Nephron progenitor cell (in vitro differentiated cells): ENCODE data around the gene NPAS3.
A peak's percentile ranks its signal among the peaks of the same experiment; 100 is the strongest.

Experiments used
- DNase-seq: peaks from one replicate; pipeline ENCODE4 v3.0.0; 2021
- H3K27ac Mint-ChIP-seq: 2 replicates; pipeline ENCODE4 v1.8.0; 2021; ENCODE audit warnings: mild to moderate bottlenecking, moderate library complexity, mixed read lengths
- H3K27me3 Mint-ChIP-seq: 2 replicates; pipeline ENCODE4 v1.8.0; 2021; ENCODE audit warnings: mild to moderate bottlenecking, low read depth, mixed read lengths; ENCODE audit not compliant: poor library complexity
- H3K36me3 Mint-ChIP-seq: 2 replicates; pipeline ENCODE4 v1.8.0; 2021; ENCODE audit warnings: low read depth, mixed read lengths
- H3K4me1 Mint-ChIP-seq: 2 replicates; pipeline ENCODE4 v1.8.0; 2021; ENCODE audit warnings: mixed read lengths
- H3K4me3 Mint-ChIP-seq: 2 replicates; pipeline ENCODE4 v1.8.0; 2021; ENCODE audit warnings: mild to moderate bottlenecking, moderate library complexity, mixed read lengths
- H3K9me3 Mint-ChIP-seq: 2 replicates; pipeline ENCODE4 v1.8.0; 2021; ENCODE audit warnings: mild to moderate bottlenecking, moderate library complexity, mixed read lengths
- CTCF ChIP-seq: fragments of 200-600 bp; sonication (generic); IDR thresholded peaks from 2 replicates; pipeline ENCODE4 v1.5.0; 2021; ENCODE audit warnings: antibody characterized with exemption

Gene NPAS3

GRCh38 chr14:32938719-32939253 is at the start of gene NPAS3:
Gene NPAS3, plus strand, starts transcription at chr14:32938879.
- no peak for TF ChIP-seq CTCF
- H3K27me3 Mint-ChIP-seq, result peaks cover 50% of the 10 kb centered on the region
- no peaks in the 10 kb centered on the region for H3K9me3 Mint-ChIP-seq
- H3K4me3 Mint-ChIP-seq, result peak within 1 kb of the TSS; percentile 94
- no peaks in the 10 kb centered on the region for H3K36me3 Mint-ChIP-seq
- H3K27ac Mint-ChIP-seq, result peak within 1 kb of the TSS; percentile 49
- DNase-seq, result peak; percentile 63
- peaks cover 38% of the 10 kb centered on the region for H3K4me1 Mint-ChIP-seq

DNA sequence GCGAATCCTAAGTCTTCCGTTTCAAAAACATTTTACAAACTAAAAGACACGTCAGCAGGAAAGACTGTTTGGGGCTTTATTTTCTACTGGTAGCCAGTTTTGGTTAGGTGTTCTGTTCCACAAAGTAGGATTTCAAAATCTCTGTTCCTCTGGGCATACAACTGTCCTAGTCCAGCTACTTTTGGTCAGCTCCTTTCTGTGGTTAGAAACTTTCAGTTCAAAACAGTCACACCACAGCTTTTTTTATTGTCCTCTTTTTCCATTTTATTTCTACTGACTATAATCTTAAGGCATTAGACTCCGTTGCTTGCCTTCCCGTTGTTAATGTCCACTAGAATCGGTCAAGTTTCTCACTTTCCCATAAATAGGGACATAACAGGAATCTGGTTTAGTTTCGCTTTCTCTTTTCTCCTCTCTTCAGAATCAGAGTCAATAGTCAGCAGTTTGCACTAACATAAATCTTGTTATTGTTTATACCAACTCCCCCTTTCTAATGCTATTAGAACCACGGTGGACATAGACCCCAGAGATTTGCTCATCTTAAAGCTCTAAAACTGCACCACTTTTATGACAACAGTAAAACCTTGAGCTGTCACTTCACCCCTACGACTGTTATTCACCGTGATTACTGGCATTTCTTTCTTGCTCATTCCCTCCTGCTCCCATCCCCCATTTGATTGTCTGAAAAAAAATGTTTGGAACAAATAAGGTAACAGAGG is 41.5 kb upstream of the NPAS3 start:
- Mint-ChIP-seq H3K27ac (peak overlapping the region; percentile 77), H3K27me3 (no peaks in the 10 kb centered on the region)
- TF ChIP-seq CTCF, result no peak

DNA sequence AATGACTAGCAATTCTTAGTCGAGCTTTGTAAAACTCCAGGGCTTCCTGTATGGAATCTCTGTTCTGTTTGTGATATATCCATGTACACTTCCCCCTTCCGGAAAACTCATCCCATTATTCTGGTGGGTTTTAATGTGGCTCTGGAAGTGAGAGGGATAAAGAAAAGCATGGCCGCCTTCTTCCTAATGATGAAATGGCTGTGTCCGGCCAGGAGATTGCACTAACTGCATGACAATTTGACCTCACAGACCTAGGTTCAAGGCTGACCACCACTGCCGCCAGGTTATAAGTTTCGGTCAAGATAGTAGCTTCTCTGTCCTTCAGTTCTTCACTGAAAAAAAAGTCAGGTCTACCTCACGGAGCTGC is 41.0 kb upstream of the NPAS3 start:
- Mint-ChIP-seq H3K4me1 (peaks cover 19% of the 10 kb centered on the region), H3K27ac (peak overlapping the region; percentile 77), H3K36me3 (no peaks in the 10 kb centered on the region), H3K4me3 (peak overlapping the region; percentile 33), H3K9me3 (no peaks in the 10 kb centered on the region), H3K27me3 (no peaks in the 10 kb centered on the region)
- no peak for DNase-seq
- no peak for TF ChIP-seq CTCF

More for the DNA sequence above, 41.5 kb upstream of the NPAS3 start:
- H3K9me3 Mint-ChIP-seq, result no peaks in the 10 kb centered on the region
- peaks cover 19% of the 10 kb centered on the region for H3K4me1 Mint-ChIP-seq
- no peaks in the 10 kb centered on the region for H3K36me3 Mint-ChIP-seq
- no peak for DNase-seq
- peak overlapping the region; percentile 33 for H3K4me3 Mint-ChIP-seq

DNA sequence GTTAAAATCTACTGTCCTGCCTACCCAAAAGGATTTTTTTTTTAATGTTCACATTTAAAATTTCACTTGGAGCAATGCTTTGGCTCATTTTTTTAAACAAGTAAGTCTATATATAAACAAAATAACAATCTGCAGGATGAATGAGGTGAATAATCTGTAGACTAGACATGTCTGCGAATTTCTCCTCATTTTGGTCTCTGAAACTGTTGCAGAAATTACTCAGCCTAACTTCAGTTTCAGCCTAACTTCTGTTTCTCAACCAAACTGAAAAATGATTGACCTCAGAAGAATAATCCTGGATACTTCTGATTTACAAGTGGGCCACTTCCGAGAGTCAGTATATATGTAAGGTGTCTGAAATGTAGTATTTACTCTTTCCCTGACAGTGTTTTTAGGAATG is 39.8 kb upstream of the NPAS3 start:
- H3K27ac Mint-ChIP-seq, result no peak overlapping the region
- no peak for DNase-seq
- no peaks in the 10 kb centered on the region for H3K36me3 Mint-ChIP-seq
- H3K27me3 Mint-ChIP-seq, result no peaks in the 10 kb centered on the region
- H3K4me1 Mint-ChIP-seq, result peaks cover 19% of the 10 kb centered on the region
- no peak overlapping the region for H3K4me3 Mint-ChIP-seq
- no peak for TF ChIP-seq CTCF
- H3K9me3 Mint-ChIP-seq, result no peaks in the 10 kb centered on the region

DNA sequence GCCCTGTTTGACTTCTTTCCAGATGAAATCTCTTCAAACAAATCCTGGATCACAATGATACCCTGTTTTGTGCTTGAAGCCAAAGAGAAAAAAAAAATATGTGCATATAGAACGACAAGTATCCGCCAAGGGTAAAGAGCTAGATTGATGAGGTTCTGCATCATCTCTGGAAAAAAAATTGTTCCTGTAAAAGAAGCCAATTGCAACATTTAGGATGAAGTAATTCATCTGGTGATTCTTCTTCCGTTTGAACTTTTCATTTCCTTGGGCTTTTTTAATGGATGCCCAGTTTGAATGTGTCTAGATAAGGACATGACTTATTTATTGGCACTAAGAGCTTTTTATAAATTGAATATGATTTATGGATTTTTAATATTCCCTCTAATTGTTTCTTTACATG is 38.1 kb upstream of the NPAS3 start:
- H3K4me1 Mint-ChIP-seq, result peaks cover 19% of the 10 kb centered on the region
- H3K36me3 Mint-ChIP-seq, result no peaks in the 10 kb centered on the region
- DNase-seq, result no peak
- H3K9me3 Mint-ChIP-seq, result no peaks in the 10 kb centered on the region
- no peak overlapping the region for H3K27ac Mint-ChIP-seq
- H3K4me3 Mint-ChIP-seq, result no peak overlapping the region
- no peak for TF ChIP-seq CTCF
- H3K27me3 Mint-ChIP-seq, result no peaks in the 10 kb centered on the region

GRCh38 chr14:32905013-32905412 is 33.7 kb upstream of the NPAS3 start:
- Mint-ChIP-seq H3K36me3 (no peaks in the 10 kb centered on the region), H3K4me3 (no peak overlapping the region), H3K27ac (no peak overlapping the region), H3K9me3 (no peaks in the 10 kb centered on the region), H3K4me1 (no peaks in the 10 kb centered on the region), H3K27me3 (no peaks in the 10 kb centered on the region)
- DNase-seq, result no peak
- no peak for TF ChIP-seq CTCF
